B cell (primary cell): Measurements from ENCODE around the gene HJURP.

Experiments used
- EZH2 ChIP-seq: IDR thresholded peaks from 2 replicates; pipeline ENCODE4 v1.6.1; 2012; ENCODE audit warnings: borderline replicate concordance, low read depth, mild to moderate bottlenecking, moderate library complexity, low read length; ENCODE audit not compliant: insufficient read depth, poor library complexity, severe bottlenecking
- TF ChIP-seq, protein P1 (sequence below): fragments of 200-600 bp; IDR thresholded peaks from one replicate; pipeline ENCODE4 v1.8.0; 2022; ENCODE audit warnings: antibody characterized with exemption, mild to moderate bottlenecking

DNA sequence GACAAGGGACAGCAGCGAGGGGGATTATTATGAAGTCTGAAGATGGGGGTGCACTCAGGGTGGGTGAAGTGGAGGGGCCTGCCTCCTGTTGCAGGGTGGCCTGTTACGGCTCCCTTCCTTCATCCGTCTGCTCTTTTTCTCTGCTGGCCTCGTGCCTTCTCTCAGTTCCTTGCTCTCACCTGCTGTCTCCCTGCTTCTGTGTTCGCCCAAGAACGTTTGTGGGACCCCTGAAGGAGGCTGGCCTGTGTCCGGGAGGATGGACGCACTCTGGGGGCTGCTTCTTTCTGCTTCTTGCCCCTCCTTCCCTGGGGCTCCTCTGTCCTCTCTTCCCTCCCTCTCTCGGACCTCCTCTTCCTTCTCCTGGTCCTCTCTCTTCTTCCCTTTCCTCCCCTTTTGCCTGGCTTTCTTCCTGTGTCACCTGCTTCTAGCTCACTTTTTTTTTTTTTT, 62.4 kb downstream of the HJURP start:
- no peak for TF ChIP-seq EZH2
- TF ChIP-seq, protein P1, sequence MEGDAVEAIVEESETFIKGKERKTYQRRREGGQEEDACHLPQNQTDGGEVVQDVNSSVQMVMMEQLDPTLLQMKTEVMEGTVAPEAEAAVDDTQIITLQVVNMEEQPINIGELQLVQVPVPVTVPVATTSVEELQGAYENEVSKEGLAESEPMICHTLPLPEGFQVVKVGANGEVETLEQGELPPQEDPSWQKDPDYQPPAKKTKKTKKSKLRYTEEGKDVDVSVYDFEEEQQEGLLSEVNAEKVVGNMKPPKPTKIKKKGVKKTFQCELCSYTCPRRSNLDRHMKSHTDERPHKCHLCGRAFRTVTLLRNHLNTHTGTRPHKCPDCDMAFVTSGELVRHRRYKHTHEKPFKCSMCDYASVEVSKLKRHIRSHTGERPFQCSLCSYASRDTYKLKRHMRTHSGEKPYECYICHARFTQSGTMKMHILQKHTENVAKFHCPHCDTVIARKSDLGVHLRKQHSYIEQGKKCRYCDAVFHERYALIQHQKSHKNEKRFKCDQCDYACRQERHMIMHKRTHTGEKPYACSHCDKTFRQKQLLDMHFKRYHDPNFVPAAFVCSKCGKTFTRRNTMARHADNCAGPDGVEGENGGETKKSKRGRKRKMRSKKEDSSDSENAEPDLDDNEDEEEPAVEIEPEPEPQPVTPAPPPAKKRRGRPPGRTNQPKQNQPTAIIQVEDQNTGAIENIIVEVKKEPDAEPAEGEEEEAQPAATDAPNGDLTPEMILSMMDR = no peak
